Measurements from ENCODE around the gene SLC25A26. TPM values are rescaled to one million over a fixed set of nuclear protein-coding genes. Genes with fewer than 3 reads are reported as not detected.

SLC25A26 gene
- total and polyA plus RNA-seq, 2 of the 13 experiments (the other 11 are each of a cell fraction or from before 2014, with no cell fraction given) = 23.1 to 32.7 TPM

DNA sequence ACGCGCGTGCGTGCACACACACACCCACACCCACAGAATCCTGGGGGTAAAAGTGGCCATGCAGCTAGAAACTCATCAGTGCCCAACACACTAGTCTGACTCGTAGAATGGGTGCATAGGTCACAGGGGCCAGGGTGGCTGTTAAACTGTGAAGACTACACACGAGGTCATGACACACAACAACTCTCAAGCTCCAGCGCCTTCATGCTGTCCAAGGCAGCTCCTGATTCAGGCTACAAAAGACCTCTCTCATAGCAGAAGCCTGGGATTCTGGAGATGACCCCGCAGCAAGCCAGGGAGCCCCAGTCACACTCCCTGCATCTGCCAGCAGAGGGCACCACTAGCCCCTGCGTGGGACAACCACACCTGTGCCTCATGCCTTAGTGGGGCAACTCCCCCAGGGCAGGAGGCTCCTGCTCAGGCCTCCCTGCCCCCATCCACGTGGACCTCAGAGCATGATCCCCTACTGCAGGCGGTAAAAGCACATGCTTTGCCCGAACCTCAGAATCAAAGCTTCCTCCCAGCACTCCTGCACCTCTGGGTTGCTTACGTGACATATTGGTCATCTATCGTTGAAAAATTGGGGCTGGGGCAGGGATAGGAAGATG, 186.9 kb downstream of the SLC25A26 start (continued):
- TF ChIP-seq, protein P1, sequence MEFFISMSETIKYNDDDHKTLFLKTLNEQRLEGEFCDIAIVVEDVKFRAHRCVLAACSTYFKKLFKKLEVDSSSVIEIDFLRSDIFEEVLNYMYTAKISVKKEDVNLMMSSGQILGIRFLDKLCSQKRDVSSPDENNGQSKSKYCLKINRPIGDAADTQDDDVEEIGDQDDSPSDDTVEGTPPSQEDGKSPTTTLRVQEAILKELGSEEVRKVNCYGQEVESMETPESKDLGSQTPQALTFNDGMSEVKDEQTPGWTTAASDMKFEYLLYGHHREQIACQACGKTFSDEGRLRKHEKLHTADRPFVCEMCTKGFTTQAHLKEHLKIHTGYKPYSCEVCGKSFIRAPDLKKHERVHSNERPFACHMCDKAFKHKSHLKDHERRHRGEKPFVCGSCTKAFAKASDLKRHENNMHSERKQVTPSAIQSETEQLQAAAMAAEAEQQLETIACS (CRISPR knock-in tag; IDR thresholded peaks at IDR 0.05) = no peak
- no peak for TF ChIP-seq ZNF333 (CRISPR knock-in tag; IDR thresholded peaks at IDR 0.05; ENCODE audit: borderline replicate concordance)
- no peak for TF ChIP-seq ZNF121 (CRISPR knock-in tag; IDR thresholded peaks at IDR 0.05)
- no peak for TF ChIP-seq SCMH1 (CRISPR knock-in tag; IDR thresholded peaks at IDR 0.05; ENCODE audit: borderline replicate concordance)
- TF ChIP-seq MEIS2 (CRISPR knock-in tag; IDR thresholded peaks at IDR 0.05) = no peak
- TF ChIP-seq, protein P2, sequence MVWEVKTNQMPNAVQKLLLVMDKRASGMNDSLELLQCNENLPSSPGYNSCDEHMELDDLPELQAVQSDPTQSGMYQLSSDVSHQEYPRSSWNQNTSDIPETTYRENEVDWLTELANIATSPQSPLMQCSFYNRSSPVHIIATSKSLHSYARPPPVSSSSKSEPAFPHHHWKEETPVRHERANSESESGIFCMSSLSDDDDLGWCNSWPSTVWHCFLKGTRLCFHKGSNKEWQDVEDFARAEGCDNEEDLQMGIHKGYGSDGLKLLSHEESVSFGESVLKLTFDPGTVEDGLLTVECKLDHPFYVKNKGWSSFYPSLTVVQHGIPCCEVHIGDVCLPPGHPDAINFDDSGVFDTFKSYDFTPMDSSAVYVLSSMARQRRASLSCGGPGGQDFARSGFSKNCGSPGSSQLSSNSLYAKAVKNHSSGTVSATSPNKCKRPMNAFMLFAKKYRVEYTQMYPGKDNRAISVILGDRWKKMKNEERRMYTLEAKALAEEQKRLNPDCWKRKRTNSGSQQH (CRISPR knock-in tag; IDR thresholded peaks at IDR 0.05; ENCODE audit: low read depth) = no peak
- TF ChIP-seq, protein P3, sequence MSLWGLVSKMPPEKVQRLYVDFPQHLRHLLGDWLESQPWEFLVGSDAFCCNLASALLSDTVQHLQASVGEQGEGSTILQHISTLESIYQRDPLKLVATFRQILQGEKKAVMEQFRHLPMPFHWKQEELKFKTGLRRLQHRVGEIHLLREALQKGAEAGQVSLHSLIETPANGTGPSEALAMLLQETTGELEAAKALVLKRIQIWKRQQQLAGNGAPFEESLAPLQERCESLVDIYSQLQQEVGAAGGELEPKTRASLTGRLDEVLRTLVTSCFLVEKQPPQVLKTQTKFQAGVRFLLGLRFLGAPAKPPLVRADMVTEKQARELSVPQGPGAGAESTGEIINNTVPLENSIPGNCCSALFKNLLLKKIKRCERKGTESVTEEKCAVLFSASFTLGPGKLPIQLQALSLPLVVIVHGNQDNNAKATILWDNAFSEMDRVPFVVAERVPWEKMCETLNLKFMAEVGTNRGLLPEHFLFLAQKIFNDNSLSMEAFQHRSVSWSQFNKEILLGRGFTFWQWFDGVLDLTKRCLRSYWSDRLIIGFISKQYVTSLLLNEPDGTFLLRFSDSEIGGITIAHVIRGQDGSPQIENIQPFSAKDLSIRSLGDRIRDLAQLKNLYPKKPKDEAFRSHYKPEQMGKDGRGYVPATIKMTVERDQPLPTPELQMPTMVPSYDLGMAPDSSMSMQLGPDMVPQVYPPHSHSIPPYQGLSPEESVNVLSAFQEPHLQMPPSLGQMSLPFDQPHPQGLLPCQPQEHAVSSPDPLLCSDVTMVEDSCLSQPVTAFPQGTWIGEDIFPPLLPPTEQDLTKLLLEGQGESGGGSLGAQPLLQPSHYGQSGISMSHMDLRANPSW (CRISPR knock-in tag; IDR thresholded peaks at IDR 0.05; ENCODE audit: borderline replicate concordance) = no peak
- TF ChIP-seq ZNF605 (CRISPR knock-in tag; IDR thresholded peaks at IDR 0.05) = no peak
- no peak for TF ChIP-seq ZFP1 (CRISPR knock-in tag; IDR thresholded peaks at IDR 0.05)
- TF ChIP-seq NCOA5 (CRISPR knock-in tag; IDR thresholded peaks at IDR 0.05) = no peak
- TF ChIP-seq, protein P4, sequence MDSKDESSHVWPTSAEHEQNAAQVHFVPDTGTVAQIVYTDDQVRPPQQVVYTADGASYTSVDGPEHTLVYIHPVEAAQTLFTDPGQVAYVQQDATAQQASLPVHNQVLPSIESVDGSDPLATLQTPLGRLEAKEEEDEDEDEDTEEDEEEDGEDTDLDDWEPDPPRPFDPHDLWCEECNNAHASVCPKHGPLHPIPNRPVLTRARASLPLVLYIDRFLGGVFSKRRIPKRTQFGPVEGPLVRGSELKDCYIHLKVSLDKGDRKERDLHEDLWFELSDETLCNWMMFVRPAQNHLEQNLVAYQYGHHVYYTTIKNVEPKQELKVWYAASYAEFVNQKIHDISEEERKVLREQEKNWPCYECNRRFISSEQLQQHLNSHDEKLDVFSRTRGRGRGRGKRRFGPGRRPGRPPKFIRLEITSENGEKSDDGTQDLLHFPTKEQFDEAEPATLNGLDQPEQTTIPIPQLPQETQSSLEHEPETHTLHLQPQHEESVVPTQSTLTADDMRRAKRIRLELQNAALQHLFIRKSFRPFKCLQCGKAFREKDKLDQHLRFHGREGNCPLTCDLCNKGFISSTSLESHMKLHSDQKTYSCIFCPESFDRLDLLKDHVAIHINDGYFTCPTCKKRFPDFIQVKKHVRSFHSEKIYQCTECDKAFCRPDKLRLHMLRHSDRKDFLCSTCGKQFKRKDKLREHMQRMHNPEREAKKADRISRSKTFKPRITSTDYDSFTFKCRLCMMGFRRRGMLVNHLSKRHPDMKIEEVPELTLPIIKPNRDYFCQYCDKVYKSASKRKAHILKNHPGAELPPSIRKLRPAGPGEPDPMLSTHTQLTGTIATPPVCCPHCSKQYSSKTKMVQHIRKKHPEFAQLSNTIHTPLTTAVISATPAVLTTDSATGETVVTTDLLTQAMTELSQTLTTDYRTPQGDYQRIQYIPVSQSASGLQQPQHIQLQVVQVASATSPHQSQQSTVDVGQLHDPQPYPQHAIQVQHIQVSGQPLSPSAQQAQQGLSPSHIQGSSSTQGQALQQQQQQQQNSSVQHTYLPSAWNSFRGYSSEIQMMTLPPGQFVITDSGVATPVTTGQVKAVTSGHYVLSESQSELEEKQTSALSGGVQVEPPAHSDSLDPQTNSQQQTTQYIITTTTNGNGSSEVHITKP (CRISPR knock-in tag; IDR thresholded peaks at IDR 0.05; ENCODE audit: low read depth) = no peak
- no peak for TF ChIP-seq ZFAT (CRISPR knock-in tag; conservative IDR thresholded peaks at IDR 0.05)
- TF ChIP-seq RARG (CRISPR knock-in tag; IDR thresholded peaks at IDR 0.05; ENCODE audit: low read depth) = no peak
- no peak for TF ChIP-seq HMG20B (CRISPR knock-in tag; conservative IDR thresholded peaks at IDR 0.05)
- TF ChIP-seq SALL1 (CRISPR knock-in tag; IDR thresholded peaks at IDR 0.05) = peak; percentile 60
- TF ChIP-seq, protein P5, sequence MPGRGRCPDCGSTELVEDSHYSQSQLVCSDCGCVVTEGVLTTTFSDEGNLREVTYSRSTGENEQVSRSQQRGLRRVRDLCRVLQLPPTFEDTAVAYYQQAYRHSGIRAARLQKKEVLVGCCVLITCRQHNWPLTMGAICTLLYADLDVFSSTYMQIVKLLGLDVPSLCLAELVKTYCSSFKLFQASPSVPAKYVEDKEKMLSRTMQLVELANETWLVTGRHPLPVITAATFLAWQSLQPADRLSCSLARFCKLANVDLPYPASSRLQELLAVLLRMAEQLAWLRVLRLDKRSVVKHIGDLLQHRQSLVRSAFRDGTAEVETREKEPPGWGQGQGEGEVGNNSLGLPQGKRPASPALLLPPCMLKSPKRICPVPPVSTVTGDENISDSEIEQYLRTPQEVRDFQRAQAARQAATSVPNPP (CRISPR knock-in tag; IDR thresholded peaks at IDR 0.05) = no peak
- TF ChIP-seq ZNF850 (CRISPR knock-in tag; conservative IDR thresholded peaks at IDR 0.05) = no peak
- no peak for TF ChIP-seq ZNF790 (CRISPR knock-in tag; IDR thresholded peaks at IDR 0.05; ENCODE audit: borderline replicate concordance)
- TF ChIP-seq FOSL1 (CRISPR knock-in tag; IDR thresholded peaks at IDR 0.05; ENCODE audit: borderline replicate concordance) = no peak
- TF ChIP-seq ZNF484 (CRISPR knock-in tag; IDR thresholded peaks at IDR 0.05; ENCODE audit: borderline replicate concordance, low read depth) = no peak
